HepG2 (cell line): ENCODE results near the gene C2CD2. TPM values are rescaled to one million over a fixed set of nuclear protein-coding genes. Genes with fewer than 3 reads are reported as not detected.

Source experiments
- CREB1 ChIP-seq, 2 experiments: fragments of 450-650 bp in 1 of 2; IDR thresholded peaks; 2 replicates each; pipeline ENCODE4 v1.6.1; 2016 to 2017; ENCODE audit warnings: control low read depth in 1 of 2, mild to moderate bottlenecking in 1 of 2, missing compliant biosample characterization in 1 of 2, missing genetic modification characterization in 1 of 2
- ERF ChIP-seq: IDR thresholded peaks from 2 replicates; pipeline ENCODE4 v1.6.1; 2018; ENCODE audit warnings: missing biosample characterization, missing genetic modification reagents
- HMG20B ChIP-seq: conservative IDR thresholded peaks from 2 replicates; pipeline ENCODE4 v1.6.1; 2016; ENCODE audit warnings: missing genetic modification reagents, missing compliant biosample characterization
- LCORL ChIP-seq, 2 experiments: fragments of 450-650 bp in 1 of 2; sonication (generic) in 1 of 2; formaldehyde crosslinking in 1 of 2; IDR thresholded peaks; 2 replicates each; pipeline versions ENCODE4 v1.5.0 to v1.6.1; 2017 to 2020; ENCODE audit warnings: antibody characterized with exemption in 1 of 2, missing genetic modification reagents in 1 of 2
- MED13 ChIP-seq: sonication (generic); formaldehyde crosslinking; IDR thresholded peaks from 2 replicates; pipeline ENCODE4 v1.5.0; 2020; ENCODE audit warnings: missing genetic modification reagents
- NFE2 ChIP-seq: sonication (generic); formaldehyde crosslinking; IDR thresholded peaks from 2 replicates; pipeline ENCODE4 v1.4.0; 2020; ENCODE audit warnings: missing genetic modification reagents
- NR3C1 ChIP-seq: sonication (generic); formaldehyde crosslinking; IDR thresholded peaks from 2 replicates; pipeline ENCODE4 v1.4.0; 2020; ENCODE audit warnings: missing genetic modification reagents
- PHF20 ChIP-seq: sonication (generic); formaldehyde crosslinking; IDR thresholded peaks from 2 replicates; pipeline ENCODE4 v1.5.0; 2020; ENCODE audit warnings: mild to moderate bottlenecking, missing genetic modification reagents
- REPIN1 ChIP-seq: sonication (generic); formaldehyde crosslinking; IDR thresholded peaks from 2 replicates; pipeline ENCODE4 v1.8.0; 2022; ENCODE audit warnings: missing genetic modification reagents, low read depth, mild to moderate bottlenecking, borderline replicate concordance
- SOX6 ChIP-seq, 2 experiments: fragments of 450-650 bp in 1 of 2; sonication (generic) in 1 of 2; formaldehyde crosslinking in 1 of 2; IDR thresholded peaks; 2 replicates each; pipeline versions ENCODE4 v1.4.0 to v1.6.1; 2017 to 2020; ENCODE audit warnings: antibody characterized with exemption in 1 of 2, mild to moderate bottlenecking in 1 of 2, missing genetic modification reagents in 1 of 2
- ZBTB42 ChIP-seq: sonication (generic); formaldehyde crosslinking; IDR thresholded peaks from 2 replicates; pipeline ENCODE4 v1.5.0; 2020; ENCODE audit warnings: mild to moderate bottlenecking, missing genetic modification reagents
- ZNF337 ChIP-seq: sonication (generic); formaldehyde crosslinking; IDR thresholded peaks from 2 replicates; pipeline ENCODE4 v1.5.1; 2020; ENCODE audit warnings: missing genetic modification reagents, low read depth, mild to moderate bottlenecking, borderline replicate concordance
- ZNF720 ChIP-seq: sonication (generic); formaldehyde crosslinking; IDR thresholded peaks from 2 replicates; pipeline ENCODE4 v1.4.0; 2020; ENCODE audit warnings: missing genetic modification reagents
- ZNF773 ChIP-seq: sonication (generic); formaldehyde crosslinking; IDR thresholded peaks from 2 replicates; pipeline ENCODE4 v1.4.0; 2020; ENCODE audit warnings: missing genetic modification reagents, borderline replicate concordance
- polyA plus RNA-seq, 8 experiments: library from polyadenylated mRNA; depleted of rRNA in 3 of 8; stranded (reverse) in 7 of 8; unstranded in 1 of 8; fragments of >200 nt; fragmentation: Illumina TruSeq in 4 of 8; extraction: Trizol in 4 of 8; gene quantifications; 2 replicates each; pipeline versions ENCODE4 v1.2.1 to v1.2.3, GENCODE V29; 2011 to 2016; ENCODE audit warnings: low read depth in 4 of 8, missing spikeins in 1 of 8, mixed read lengths in 1 of 8; ENCODE audit not compliant: insufficient read depth in 1 of 8
- total RNA-seq, 5 experiments: library from RNA; depleted of rRNA; stranded (reverse); fragments of >200 nt; fragmentation: Illumina TruSeq; extraction: Trizol; gene quantifications; 2 replicates each; pipeline ENCODE4 v1.2.3, GENCODE V29; 2016; ENCODE audit warnings: low read depth in 1 of 5
- TF ChIP-seq, protein P1 (sequence below): sonication (generic); formaldehyde crosslinking; IDR thresholded peaks from 2 replicates; pipeline ENCODE4 v1.5.0; 2020; ENCODE audit warnings: mild to moderate bottlenecking, low read depth, missing genetic modification reagents, borderline replicate concordance
- TF ChIP-seq, protein P2 (sequence below): sonication (generic); formaldehyde crosslinking; IDR thresholded peaks from 2 replicates; pipeline ENCODE4 v1.4.0; 2020; ENCODE audit warnings: missing genetic modification reagents
- TF ChIP-seq, protein P3 (sequence below): sonication (generic); formaldehyde crosslinking; conservative IDR thresholded peaks from 2 replicates; pipeline ENCODE4 v1.8.0; 2022; ENCODE audit warnings: low read depth, missing genetic modification reagents
- TF ChIP-seq, protein P4 (sequence below), 2 experiments: sonication (generic) in 1 of 2; formaldehyde crosslinking in 1 of 2; IDR thresholded peaks; 2 replicates each; pipeline versions ENCODE4 v1.6.1 to v1.9.0; 2014 to 2022; ENCODE audit warnings: antibody characterized with exemption in 1 of 2, borderline replicate concordance in 1 of 2, inconsistent platforms in 1 of 2, low read depth in 1 of 2, missing genetic modification reagents in 1 of 2

Gene C2CD2
- total and polyA plus RNA-seq, 2 of the 13 experiments (the other 11 are each of a cell fraction or from before 2014, with no cell fraction given), result 12.5 to 19.7 TPM

DNA sequence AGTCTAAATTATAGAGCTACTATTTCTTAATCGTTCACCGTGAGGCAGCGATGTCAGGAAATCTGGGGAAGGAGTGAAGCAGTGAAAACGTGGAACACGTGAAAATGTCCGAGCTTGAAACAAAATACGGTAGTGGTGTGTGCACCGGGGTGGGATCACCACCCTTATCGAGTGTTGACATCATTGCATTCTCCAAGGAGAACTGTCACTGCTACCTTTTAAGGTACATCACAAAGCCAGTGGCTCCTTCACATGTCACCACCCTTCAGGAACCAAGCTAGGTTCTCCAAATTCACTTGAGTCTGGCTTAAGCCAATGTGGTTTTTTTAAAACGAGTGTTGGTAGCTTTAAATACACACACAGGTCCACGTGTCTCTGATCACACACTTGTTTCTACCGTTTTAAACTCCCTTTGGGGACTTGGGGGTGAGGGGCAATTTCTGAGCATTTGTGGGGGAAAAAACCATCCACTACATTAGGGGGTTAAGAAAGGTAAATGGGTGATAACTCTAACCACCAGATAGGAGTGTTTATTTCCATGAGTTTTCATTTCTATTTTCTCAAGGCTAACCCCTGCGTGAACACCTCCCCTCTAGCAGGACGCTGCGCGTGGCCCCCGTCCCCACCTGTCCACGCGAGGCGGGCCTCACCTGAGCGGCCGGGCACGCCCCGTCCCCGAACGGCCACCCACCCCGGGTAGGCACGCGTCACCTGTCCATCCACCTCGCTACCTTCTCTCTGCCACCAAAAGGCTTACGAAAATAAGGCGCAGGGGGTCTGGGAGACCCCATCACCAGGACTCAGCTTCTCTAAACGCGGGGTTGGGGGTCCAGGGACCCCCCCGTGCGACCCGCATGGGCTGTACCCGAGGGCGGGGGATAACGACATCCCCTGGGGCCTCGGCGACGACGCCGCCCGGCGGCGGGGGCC is 75.7 kb downstream of the C2CD2 start (continued):
- TF ChIP-seq, protein P1, sequence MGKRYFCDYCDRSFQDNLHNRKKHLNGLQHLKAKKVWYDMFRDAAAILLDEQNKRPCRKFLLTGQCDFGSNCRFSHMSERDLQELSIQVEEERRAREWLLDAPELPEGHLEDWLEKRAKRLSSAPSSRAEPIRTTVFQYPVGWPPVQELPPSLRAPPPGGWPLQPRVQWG, result no peak
- TF ChIP-seq SOX6 (IDR thresholded peaks at IDR 0.05) (no peak), SOX6 (CRISPR knock-in tag; IDR thresholded peaks at IDR 0.05) (0 out of 2 replicates have a peak, but pooled peaks have one; percentile 16), NFE2 (no peak), ZNF773 (CRISPR knock-in tag) (no peak), NR3C1 (CRISPR knock-in tag) (no peak), MED13 (CRISPR knock-in tag) (no peak), ERF (CRISPR knock-in tag) (0 out of 2 replicates have a peak, but pooled peaks have one; percentile 23), REPIN1 (no peak), LCORL (IDR thresholded peaks at IDR 0.05) (no peak), LCORL (CRISPR knock-in tag; IDR thresholded peaks at IDR 0.05) (no peak), PHF20 (CRISPR knock-in tag) (no peak), CREB1 (IDR thresholded peaks at IDR 0.05) (no peak), CREB1 (CRISPR knock-in tag; IDR thresholded peaks at IDR 0.05) (no peak), ZNF720 (no peak), ZNF337 (no peak), ZBTB42 (CRISPR knock-in tag) (no peak), HMG20B (no peak)
- TF ChIP-seq, protein P2, sequence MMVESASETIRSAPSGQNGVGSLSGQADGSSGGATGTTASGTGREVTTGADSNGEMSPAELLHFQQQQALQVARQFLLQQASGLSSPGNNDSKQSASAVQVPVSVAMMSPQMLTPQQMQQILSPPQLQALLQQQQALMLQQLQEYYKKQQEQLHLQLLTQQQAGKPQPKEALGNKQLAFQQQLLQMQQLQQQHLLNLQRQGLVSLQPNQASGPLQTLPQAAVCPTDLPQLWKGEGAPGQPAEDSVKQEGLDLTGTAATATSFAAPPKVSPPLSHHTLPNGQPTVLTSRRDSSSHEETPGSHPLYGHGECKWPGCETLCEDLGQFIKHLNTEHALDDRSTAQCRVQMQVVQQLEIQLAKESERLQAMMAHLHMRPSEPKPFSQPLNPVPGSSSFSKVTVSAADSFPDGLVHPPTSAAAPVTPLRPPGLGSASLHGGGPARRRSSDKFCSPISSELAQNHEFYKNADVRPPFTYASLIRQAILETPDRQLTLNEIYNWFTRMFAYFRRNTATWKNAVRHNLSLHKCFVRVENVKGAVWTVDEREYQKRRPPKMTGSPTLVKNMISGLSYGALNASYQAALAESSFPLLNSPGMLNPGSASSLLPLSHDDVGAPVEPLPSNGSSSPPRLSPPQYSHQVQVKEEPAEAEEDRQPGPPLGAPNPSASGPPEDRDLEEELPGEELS (CRISPR knock-in tag), result no peak
- TF ChIP-seq, protein P3, sequence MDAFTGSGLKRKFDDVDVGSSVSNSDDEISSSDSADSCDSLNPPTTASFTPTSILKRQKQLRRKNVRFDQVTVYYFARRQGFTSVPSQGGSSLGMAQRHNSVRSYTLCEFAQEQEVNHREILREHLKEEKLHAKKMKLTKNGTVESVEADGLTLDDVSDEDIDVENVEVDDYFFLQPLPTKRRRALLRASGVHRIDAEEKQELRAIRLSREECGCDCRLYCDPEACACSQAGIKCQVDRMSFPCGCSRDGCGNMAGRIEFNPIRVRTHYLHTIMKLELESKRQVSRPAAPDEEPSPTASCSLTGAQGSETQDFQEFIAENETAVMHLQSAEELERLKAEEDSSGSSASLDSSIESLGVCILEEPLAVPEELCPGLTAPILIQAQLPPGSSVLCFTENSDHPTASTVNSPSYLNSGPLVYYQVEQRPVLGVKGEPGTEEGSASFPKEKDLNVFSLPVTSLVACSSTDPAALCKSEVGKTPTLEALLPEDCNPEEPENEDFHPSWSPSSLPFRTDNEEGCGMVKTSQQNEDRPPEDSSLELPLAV, result no peak
- TF ChIP-seq, protein P4, sequence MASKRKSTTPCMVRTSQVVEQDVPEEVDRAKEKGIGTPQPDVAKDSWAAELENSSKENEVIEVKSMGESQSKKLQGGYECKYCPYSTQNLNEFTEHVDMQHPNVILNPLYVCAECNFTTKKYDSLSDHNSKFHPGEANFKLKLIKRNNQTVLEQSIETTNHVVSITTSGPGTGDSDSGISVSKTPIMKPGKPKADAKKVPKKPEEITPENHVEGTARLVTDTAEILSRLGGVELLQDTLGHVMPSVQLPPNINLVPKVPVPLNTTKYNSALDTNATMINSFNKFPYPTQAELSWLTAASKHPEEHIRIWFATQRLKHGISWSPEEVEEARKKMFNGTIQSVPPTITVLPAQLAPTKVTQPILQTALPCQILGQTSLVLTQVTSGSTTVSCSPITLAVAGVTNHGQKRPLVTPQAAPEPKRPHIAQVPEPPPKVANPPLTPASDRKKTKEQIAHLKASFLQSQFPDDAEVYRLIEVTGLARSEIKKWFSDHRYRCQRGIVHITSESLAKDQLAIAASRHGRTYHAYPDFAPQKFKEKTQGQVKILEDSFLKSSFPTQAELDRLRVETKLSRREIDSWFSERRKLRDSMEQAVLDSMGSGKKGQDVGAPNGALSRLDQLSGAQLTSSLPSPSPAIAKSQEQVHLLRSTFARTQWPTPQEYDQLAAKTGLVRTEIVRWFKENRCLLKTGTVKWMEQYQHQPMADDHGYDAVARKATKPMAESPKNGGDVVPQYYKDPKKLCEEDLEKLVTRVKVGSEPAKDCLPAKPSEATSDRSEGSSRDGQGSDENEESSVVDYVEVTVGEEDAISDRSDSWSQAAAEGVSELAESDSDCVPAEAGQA (IDR thresholded peaks at IDR 0.05; ENCODE audit: low read depth), result no peak
- TF ChIP-seq, protein P4 (CRISPR knock-in tag; IDR thresholded peaks at IDR 0.05; ENCODE audit: borderline replicate concordance), result no peak
